ENCODE results near the gene HS3ST2. TPM values are rescaled to one million over a fixed set of nuclear protein-coding genes. Genes with fewer than 3 reads are reported as not detected.

Gene HS3ST2
- total RNA-seq, 1 donor from 2014 or later = 11.8 TPM

DNA sequence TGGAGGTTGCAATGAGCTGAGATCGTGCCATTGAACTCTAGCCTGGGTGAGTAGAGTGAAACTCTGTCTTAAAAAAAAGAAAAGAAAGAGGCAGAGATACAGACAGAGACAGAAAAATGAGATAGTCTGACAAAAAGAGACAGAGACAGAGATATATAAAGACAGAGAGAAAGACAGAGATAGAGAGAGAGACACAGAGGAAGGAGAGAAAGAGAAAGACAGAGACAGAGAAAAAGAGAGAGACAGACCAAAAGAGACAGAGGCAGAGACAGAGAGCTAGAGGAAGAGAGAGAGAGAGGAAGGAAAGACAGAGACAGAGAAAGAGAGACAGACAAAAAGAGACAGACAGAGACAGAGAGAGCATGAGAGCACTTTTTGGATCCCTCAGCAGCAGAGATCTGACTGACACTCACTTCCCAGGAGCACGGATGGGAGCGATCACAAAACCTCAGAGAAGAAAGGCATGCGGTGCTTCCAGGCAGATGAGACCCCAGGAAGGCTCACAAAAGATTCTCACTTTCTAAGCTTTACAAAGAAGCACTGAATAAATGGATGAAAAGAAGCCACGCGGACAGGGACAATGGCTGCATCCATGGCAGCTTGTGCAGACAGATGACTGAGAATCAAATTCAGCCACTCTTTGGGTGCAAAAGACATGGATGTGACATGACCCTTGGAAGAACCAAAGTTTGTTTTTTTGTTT is 38.6 kb upstream of the HS3ST2 start:
- intact Hi-C loops (cut with DNase I) = no loop called here
- TF ChIP-seq POLR2AphosphoS5 (IDR thresholded peaks at IDR 0.05; ENCODE audit: insufficient read depth in 1 of 2, low read depth in 1 of 2) = no peak
- TF ChIP-seq POLR2A (IDR thresholded peaks at IDR 0.05) = no peak
- no peak for TF ChIP-seq CTCF (IDR thresholded peaks at IDR 0.05)
- Histone ChIP-seq H3K9me3 (no peaks in the 10 kb centered on the region), H3K4me1 (no peaks in the 10 kb centered on the region), H3K27ac (no peak overlapping the region), H3K27me3 (no peaks in the 10 kb centered on the region), H3K36me3 (no peaks in the 10 kb centered on the region), H3K4me3 (no peak overlapping the region)
- DNase-seq (ENCODE audit: extremely low spot score in 2 of 2) = no peak

- H3K9me3 ChIP-seq = no peaks in the 10 kb centered on the region
- DNase-seq (ENCODE audit: extremely low spot score in 2 of 2) = no peak
- no peak overlapping the region for H3K27ac ChIP-seq
- intact Hi-C loops (cut with DNase I) = no loop called here
- H3K36me3 ChIP-seq = no peaks in the 10 kb centered on the region
- H3K27me3 ChIP-seq = no peaks in the 10 kb centered on the region
- TF ChIP-seq POLR2AphosphoS5 (IDR thresholded peaks at IDR 0.05; ENCODE audit: insufficient read depth in 1 of 2, low read depth in 1 of 2) = no peak
- TF ChIP-seq CTCF (IDR thresholded peaks at IDR 0.05) = no peak
- TF ChIP-seq POLR2A (IDR thresholded peaks at IDR 0.05) = no peak
- H3K4me1 ChIP-seq = no peaks in the 10 kb centered on the region
- H3K4me3 ChIP-seq = no peak overlapping the region
Observed at GRCh38 chr16:22781480-22781879, 32.5 kb upstream of the HS3ST2 start.

DNA sequence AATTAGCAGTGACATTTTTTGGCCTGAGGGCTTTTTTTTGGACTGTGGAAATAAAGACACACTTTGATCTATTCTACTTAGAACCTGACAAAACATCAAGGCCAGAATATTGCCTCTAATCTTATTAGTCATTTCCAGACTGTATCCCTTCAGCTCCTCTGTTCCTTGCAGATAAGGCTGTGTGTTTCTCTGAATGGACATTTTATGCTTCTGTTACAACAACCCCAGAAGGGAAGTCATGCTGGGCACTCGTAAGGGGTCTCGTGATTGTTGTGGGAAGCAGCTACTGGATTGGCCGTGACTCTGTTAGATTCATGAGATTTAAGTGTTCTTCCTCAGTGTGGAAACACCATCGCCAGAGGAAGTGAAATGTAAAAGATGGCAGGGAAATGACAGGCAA is 31.6 kb upstream of the HS3ST2 start:
- intact Hi-C loops (cut with DNase I) = no loop called here
- no peak overlapping the region for H3K4me3 ChIP-seq
- peaks cover 3% of the 10 kb centered on the region for H3K4me1 ChIP-seq
- H3K27me3 ChIP-seq = no peaks in the 10 kb centered on the region
- no peak overlapping the region for H3K27ac ChIP-seq
- TF ChIP-seq POLR2AphosphoS5 (IDR thresholded peaks at IDR 0.05; ENCODE audit: insufficient read depth in 1 of 2, low read depth in 1 of 2) = no peak
- no peak for TF ChIP-seq CTCF (IDR thresholded peaks at IDR 0.05)
- no peak for TF ChIP-seq POLR2A (IDR thresholded peaks at IDR 0.05)
- no peaks in the 10 kb centered on the region for H3K36me3 ChIP-seq
- H3K9me3 ChIP-seq = no peaks in the 10 kb centered on the region
- no peak for DNase-seq (ENCODE audit: extremely low spot score in 2 of 2)

DNA sequence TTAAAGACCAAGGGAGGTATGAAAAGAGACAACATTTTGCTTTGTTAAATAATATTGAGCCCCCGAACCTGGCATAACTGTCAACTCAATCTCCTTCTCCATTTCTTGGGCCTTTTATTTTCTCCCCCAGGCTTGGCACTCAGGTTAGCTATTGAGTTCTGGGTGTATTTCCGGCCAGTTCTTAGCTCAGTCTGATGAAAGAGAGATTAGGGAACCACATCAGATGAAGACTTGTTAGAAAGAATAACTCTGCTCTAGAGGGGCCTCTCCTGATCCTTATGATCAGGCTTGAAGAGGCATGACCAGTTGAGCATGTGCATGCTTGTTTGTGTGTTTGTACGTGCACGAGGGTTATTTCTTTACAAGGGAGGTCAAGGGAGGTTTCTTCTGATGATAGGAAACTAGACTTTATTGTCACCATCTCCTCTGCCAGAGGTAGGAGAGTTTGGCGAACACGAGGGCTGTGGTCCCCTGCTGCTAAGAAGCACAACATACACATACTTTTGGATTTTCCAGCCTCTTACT is 29.2 kb upstream of the HS3ST2 start:
- intact Hi-C loops (cut with DNase I) = no loop called here
- H3K27me3 ChIP-seq = no peaks in the 10 kb centered on the region
- H3K4me3 ChIP-seq = no peak overlapping the region
- TF ChIP-seq CTCF (IDR thresholded peaks at IDR 0.05) = no peak
- no peak for TF ChIP-seq POLR2AphosphoS5 (IDR thresholded peaks at IDR 0.05; ENCODE audit: insufficient read depth in 1 of 2, low read depth in 1 of 2)
- TF ChIP-seq POLR2A (IDR thresholded peaks at IDR 0.05) = no peak
- peaks cover 16% of the 10 kb centered on the region for H3K4me1 ChIP-seq
- H3K36me3 ChIP-seq = no peaks in the 10 kb centered on the region
- DNase-seq (ENCODE audit: extremely low spot score in 2 of 2) = no peak
- no peak overlapping the region for H3K27ac ChIP-seq
- no peaks in the 10 kb centered on the region for H3K9me3 ChIP-seq

DNA sequence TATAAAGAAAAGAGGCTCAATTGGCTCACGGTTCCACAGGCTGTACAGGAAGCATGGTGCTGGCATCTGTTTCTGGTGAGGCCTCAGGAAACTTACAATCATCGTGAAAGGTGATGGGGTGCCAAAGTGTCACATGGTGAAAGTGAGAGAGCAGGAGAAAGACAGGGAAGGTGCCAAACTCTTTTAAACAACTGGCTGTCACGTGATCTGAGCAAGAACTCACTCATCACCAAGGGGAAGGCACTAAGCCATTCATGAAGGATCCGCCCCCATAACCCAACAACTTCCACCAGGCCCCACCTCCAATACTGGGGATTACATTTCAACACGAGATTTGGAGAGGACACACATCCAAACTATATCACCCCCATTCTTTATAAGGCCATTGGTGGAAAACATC is 28.4 kb upstream of the HS3ST2 start:
- Histone ChIP-seq H3K36me3 (no peaks in the 10 kb centered on the region), H3K9me3 (no peaks in the 10 kb centered on the region), H3K27ac (no peak overlapping the region), H3K4me1 (peaks cover 16% of the 10 kb centered on the region), H3K4me3 (no peak overlapping the region), H3K27me3 (no peaks in the 10 kb centered on the region)
- DNase-seq (ENCODE audit: extremely low spot score in 2 of 2) = no peak
- TF ChIP-seq POLR2A (IDR thresholded peaks at IDR 0.05) = no peak
- intact Hi-C loops (cut with DNase I) = no loop called here

Measured in vagina (tissue), 2 donors.